ENCODE data around the gene JTB.

JTB gene

GRCh38 chr1:153929981-153930948 is 47.2 kb downstream of the JTB start:
- no peak for DNase-seq

- DNase-seq = no peak
Measured at GRCh38 chr1:153929426-153929825, 48.0 kb downstream of the JTB start.

DNA sequence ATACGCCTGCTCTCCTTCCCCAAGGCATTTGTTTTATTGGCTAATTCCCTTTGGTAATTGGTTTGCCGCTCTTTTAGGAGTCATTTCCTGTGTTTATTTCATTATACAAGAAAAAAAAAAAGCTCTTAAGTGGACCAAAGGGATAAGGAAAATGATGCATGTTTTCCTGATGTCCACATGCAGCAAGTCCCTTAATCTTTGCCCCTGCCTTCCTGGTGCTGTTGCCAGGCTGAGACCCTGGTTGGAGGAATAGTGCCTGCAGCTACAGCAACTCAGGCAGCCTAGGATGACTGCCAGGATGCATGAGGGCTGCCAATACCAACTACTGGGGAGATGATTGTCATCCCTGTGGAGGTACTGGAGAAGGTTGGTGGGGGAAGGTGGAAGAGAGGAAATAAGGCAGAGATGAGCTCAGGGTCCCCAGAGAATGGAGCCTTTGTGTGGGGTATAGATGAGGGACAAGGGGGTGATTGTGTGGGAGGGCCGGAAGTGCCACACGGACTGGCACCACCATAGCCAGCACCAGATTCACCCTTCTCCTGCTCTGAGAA is 48.6 kb downstream of the JTB start:
- no peak for DNase-seq

GRCh38 chr1:153928245-153928644 is 49.2 kb downstream of the JTB start:
- DNase-seq = no peak

- DNase-seq = no peak
Measured at GRCh38 chr1:153926405-153926804, 51.1 kb downstream of the JTB start.
